ELR (cell line): ENCODE results near the gene SNX5.

Source experiments
- DNase-seq: peaks from one replicate; pipeline ENCODE4 v3.0.0-alpha.2; 2015; ENCODE audit warnings: low read depth

SNX5 gene

GRCh38 chr20:17992847-17993513 lies 24.4 kb upstream of the SNX5 start:
- DNase-seq: peak; percentile 57

GRCh38 chr20:17992224-17992637 lies 23.6 kb upstream of the SNX5 start:
- DNase-seq: peak; percentile 25

- DNase-seq: peak; percentile 70
These were observed 21.8 kb upstream of the SNX5 start for GRCh38 chr20:17990278-17990972.

- no peak for DNase-seq
These were observed 19.4 kb upstream of the SNX5 start for GRCh38 chr20:17987988-17988387.

GRCh38 chr20:17985388-17986018 lies 16.9 kb upstream of the SNX5 start:
- DNase-seq: no peak

GRCh38 chr20:17976305-17976704 lies 7.7 kb upstream of the SNX5 start:
- no peak for DNase-seq

GRCh38 chr20:17972121-17972520 lies 3.5 kb upstream of the SNX5 start:
- no peak for DNase-seq

- DNase-seq: peak; percentile 67
These were observed 2.9 kb upstream of the SNX5 start for GRCh38 chr20:17971300-17972013.

GRCh38 chr20:17969884-17970409 lies 1.4 kb upstream of the SNX5 start:
- DNase-seq: peak; percentile 87

GRCh38 chr20:17969278-17969883 lies 787 bp upstream of the SNX5 start:
- DNase-seq: peak; percentile 58

- peak; percentile 50 for DNase-seq
These were observed 851 bp downstream of the SNX5 start for GRCh38 chr20:17967521-17968365.

GRCh38 chr20:17966432-17967310 lies 1.9 kb downstream of the SNX5 start:
- DNase-seq: peak; percentile 60

GRCh38 chr20:17965042-17965697 lies 3.4 kb downstream of the SNX5 start:
- DNase-seq: no peak

- no peak for DNase-seq
These were observed 4.0 kb downstream of the SNX5 start for GRCh38 chr20:17964632-17965031.

GRCh38 chr20:17964073-17964472 lies 4.5 kb downstream of the SNX5 start:
- DNase-seq: no peak

GRCh38 chr20:17963114-17963897 lies 5.3 kb downstream of the SNX5 start:
- no peak for DNase-seq

GRCh38 chr20:17961587-17961940 lies 7.0 kb downstream of the SNX5 start:
- DNase-seq: no peak

- DNase-seq: no peak
These were observed 7.5 kb downstream of the SNX5 start for GRCh38 chr20:17960927-17961586.
